Suprapubic skin (tissue), 4 donors: ENCODE data around the gene MTA1.

Source experiments
- CTCF ChIP-seq, 2 donors: fragments of 200-600 bp in 1 of 2; fragments of 450-650 bp in 1 of 2; sonication (generic) in 1 of 2; IDR thresholded peaks; one replicate each; pipeline ENCODE4 v1.5.1; 2016 to 2019; ENCODE audit warnings: antibody characterized with exemption in 2 of 2, mild to moderate bottlenecking in 1 of 2, moderate library complexity in 1 of 2
- EP300 ChIP-seq: sonication (generic); formaldehyde crosslinking; IDR thresholded peaks from one replicate; pipeline ENCODE4 v1.6.1; 2017; ENCODE audit warnings: antibody characterized with exemption
- POLR2AphosphoS5 ChIP-seq, 3 donors: sonication (generic); formaldehyde crosslinking; IDR thresholded peaks; one replicate each; pipeline ENCODE4 v1.6.1; 2017; ENCODE audit warnings: antibody characterized with exemption in 3 of 3

DNA sequence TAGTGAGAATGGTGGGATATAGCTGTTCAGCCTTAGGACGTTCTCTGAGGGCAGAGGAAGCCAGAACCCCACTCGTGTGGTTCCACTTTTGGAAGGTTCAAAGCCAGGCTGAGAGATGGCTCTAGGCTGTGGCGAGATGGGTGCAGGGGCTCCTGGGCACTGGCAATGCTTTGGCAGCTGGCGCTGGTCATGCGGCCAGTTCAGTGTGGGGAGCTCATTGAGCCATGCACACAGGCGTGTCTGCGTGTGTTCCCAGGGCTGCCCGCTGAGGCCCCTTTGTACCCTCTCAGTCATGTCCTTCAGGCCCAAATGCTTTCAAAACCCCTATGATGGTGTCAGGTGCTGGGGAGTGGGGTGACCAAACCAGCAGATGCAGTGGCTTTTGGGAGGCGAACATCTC lies 19.6 kb upstream of the MTA1 start:
- TF ChIP-seq CTCF (IDR thresholded peaks at IDR 0.05) (no peak), POLR2AphosphoS5 (IDR thresholded peaks at IDR 0.05) (no peak), EP300 (no peak)
